Hematopoietic multipotent progenitor cell treated with erythropoietin and hydrocortisone succinate and interleukin-3 and kit ligand, for 17 days (in vitro differentiated cells): ENCODE data around the gene FZD8.

Experiments
- DNase-seq: peaks from one replicate; pipeline ENCODE4 v3.0.0-alpha.2; 2015; ENCODE audit warnings: low spot score

The FZD8 gene

DNA sequence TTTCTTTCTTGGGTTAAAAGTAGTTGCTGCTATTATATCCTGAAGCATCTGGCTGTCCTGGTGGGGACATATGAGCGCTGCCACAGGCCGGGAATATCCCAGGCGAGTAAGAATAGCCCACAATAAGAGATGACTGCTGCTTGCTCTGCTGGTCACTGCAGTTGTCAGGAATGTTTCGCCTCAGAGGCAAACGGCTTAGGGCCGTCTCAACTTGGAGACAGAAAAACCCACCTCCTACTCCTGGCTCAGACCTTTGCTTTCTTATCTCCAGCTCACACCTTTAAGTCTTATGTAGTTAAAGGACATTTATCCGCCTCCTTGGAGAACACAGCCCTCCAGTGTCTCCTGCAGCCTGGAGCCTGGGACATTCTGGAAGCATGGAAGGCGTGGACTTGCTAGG, 36.9 kb downstream of the FZD8 start, which contains the start of gene GJD4:
TSS of gene GJD4 (plus strand) at position 151 of the 400 bp plus-strand sequence. CDS start at position 378, 227 bp downstream.
- DNase-seq = no peak

DNA sequence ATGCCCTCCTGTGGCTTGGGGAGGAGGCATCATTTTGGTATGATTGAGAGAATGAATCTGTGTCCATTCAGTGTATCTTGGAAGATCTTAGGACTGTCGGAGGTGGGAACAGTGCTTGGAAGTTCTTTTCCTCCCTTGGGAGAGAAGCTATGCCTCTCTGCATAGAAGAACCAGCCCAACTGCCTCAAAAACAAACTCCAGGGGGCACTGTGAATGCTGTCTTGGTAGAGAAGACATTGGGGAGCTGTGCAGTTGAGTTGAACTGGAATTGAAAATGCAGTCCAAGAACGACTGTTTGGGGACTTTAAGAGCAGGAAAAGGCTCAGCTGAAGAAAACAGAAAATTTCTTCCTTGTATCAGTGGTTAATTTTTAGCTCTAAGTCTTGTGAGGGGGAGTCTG, 41.9 kb downstream of the FZD8 start:
- DNase-seq = no peak

DNA sequence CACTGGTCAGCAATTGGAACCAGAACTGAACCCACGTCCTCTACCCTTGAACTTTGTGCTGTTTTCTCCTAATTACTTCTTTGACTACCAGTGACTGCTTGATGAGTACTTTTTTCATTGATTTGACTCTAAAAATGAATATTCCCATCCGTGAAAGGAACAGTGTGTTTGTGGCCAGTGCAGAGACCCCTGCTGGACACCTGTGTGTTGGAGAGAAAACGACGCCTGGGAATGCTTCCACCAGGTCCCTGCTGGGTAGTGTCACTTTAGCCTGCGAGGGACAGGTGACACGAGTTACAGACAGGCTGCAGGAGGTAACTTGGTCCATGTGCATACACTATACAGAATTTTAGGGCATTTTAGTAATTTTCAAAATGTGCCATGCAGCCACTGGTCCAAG, 43.7 kb downstream of the FZD8 start:
- no peak for DNase-seq

DNA sequence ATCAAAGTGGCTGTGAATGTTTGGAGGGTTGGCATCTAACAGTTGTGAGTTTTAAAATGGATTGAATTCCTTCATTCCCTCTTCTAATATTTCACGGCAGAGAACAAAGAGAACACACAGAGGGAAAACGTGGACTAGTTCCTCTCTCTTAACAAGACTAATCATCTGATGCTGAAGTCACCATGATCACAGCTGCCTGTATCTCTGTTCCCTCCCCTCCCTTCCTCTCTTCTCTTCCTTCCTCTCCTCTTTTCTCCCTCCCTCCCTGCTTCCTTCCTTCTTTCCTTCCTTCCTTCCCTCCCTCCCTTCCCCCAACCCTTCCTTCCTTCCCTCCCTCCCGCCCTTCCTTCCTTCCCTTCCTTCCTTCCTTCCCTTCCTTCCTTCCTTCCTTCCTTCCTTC, 47.0 kb downstream of the FZD8 start:
- DNase-seq = no peak

DNA sequence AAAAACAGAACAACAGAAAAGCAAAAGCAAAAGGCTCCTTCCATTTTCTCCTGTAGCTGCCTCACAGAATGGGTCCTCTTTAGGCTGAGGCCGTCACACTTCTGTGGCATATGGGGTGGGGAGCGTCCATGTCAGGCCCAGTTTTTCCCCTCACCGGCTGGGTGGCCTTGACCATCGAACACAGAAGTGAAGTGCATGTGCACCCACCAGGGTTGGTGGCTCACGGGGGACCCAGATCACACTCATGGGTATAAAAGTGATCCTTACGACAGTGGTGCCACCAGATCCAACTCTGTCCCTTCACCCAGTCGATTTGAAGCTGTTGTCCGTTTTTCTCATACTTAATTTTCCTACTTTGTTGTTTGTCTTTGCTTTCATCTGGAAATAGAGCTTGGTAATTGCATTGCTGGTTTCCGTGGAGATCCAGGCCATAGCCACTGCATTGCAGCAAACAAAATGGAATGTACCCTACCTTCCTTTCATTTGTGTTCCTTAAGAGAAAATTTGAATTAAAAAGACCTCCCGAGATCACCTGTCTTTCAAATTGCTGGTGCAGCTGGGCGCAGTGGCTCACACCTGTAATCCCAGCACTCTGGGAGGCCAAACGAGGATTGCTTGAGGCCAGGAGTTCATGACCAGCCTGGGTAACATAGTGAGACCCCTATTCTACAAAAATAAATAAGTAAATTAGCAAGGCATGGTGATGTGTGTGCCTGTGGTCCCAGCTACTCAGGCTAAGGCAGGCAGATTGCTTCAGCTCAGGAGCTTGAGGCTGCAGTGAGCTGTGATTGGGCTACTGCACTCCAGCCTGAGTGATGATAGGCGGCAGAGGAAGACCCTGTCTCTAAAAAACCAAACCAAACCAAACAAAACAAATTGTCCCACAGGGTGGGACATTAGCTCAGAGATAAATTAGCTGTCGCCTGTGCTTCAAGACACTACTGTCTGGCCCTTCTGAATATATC, 47.7 kb downstream of the FZD8 start:
- no peak for DNase-seq

- DNase-seq = no peak
These were observed 49.7 kb downstream of the FZD8 start for GRCh38 chr10:35592441-35592840.

- no peak for DNase-seq
These were observed 53.3 kb downstream of the FZD8 start for GRCh38 chr10:35588836-35589235.
